Measurements from ENCODE around the gene FARP1.

FARP1 gene

DNA sequence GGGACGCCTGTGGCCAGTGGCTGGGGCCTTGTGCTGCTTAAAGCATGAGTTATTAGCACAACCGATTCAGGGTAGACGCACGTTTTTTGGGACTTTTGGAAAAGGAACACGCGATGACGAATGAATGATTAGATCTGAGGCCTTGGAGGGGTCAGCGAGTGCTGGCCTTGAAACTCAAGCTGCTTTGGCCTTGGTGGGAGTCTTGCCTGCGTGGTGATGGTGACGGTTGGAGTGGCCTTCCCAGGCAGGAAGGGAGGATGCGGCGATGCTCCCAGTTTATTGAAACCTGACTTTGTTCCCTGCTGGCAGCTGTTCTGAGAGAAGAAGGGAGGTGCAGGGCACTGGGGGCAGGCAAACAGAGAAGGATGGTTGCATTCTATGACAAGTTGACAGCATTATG lies 97.2 kb downstream of the FARP1 start:
- Histone ChIP-seq H3K36me3 (ENCODE audit: control insufficient read depth, insufficient read depth, low read length) (no peaks in the 10 kb centered on the region), H3K4me1 (ENCODE audit: control insufficient read depth, insufficient read depth, low read length) (peaks cover 4% of the 10 kb centered on the region), H3K9me3 (ENCODE audit: control insufficient read depth, insufficient read depth, low read length) (no peaks in the 10 kb centered on the region), H3K4me3 (ENCODE audit: low read length) (no peak overlapping the region), H3K27ac (ENCODE audit: low read length) (no peak overlapping the region), H3K27me3 (ENCODE audit: control insufficient read depth, insufficient read depth, low read length) (no peaks in the 10 kb centered on the region)
- no CpG with 5 or more reads among the region's 12 CpGs for WGBS (ENCODE audit: insufficient coverage, insufficient read length)
- no peak for DNase-seq (ENCODE audit: low read depth, low spot score)

DNA sequence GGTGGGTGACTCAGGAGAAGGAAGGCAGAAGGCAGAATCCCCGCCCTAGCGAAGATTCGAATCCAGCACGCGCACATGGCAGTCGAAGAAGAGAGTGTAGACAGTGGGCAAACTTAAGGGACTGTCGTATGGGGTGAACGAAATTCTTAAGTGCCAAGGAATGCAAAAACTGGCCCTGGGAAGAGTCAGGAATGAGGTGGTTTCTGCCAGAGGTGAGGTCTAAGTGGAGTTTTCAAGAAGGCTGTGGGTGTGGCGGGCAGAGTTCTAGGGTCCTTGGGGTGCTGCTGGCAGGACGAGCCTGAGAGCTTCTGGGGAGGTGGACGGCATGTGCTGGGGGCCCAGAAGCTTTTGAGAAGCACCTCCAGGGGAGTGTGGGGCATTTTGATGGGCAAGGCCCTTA lies 98.1 kb downstream of the FARP1 start:
- no peaks in the 10 kb centered on the region for H3K27me3 ChIP-seq (ENCODE audit: control insufficient read depth, insufficient read depth, low read length)
- no peaks in the 10 kb centered on the region for H3K36me3 ChIP-seq (ENCODE audit: control insufficient read depth, insufficient read depth, low read length)
- H3K9me3 ChIP-seq (ENCODE audit: control insufficient read depth, insufficient read depth, low read length), result no peaks in the 10 kb centered on the region
- WGBS (ENCODE audit: insufficient coverage, insufficient read length), result no CpG with 5 or more reads among the region's 11 CpGs
- H3K27ac ChIP-seq (ENCODE audit: low read length), result no peak overlapping the region
- no peak overlapping the region for H3K4me3 ChIP-seq (ENCODE audit: low read length)
- H3K4me1 ChIP-seq (ENCODE audit: control insufficient read depth, insufficient read depth, low read length), result peaks cover 4% of the 10 kb centered on the region
- no peak for DNase-seq (ENCODE audit: low read depth, low spot score)

DNA sequence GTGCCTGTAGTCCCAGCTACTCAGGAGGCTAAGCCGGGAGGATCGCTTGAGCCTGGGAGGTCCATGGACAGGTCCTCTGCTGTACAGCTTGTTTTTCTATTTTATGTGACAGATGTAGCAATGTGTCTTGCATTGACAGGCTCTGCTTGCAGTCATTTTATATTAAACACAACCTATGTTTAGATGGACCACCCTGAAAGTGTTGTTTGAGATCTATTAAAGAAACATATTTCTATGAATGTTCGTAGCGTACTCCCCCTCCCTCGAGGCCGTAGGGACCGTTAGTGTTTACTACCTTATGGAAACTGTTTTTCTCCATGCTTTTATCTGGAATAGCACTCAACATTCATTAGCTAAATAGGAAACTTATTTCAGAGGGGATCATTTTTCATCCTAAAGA lies 99.1 kb downstream of the FARP1 start:
- Histone ChIP-seq H3K4me1 (ENCODE audit: control insufficient read depth, insufficient read depth, low read length) (peaks cover 4% of the 10 kb centered on the region), H3K4me3 (ENCODE audit: low read length) (no peak overlapping the region), H3K9me3 (ENCODE audit: control insufficient read depth, insufficient read depth, low read length) (no peaks in the 10 kb centered on the region), H3K27ac (ENCODE audit: low read length) (no peak overlapping the region), H3K27me3 (ENCODE audit: control insufficient read depth, insufficient read depth, low read length) (no peaks in the 10 kb centered on the region), H3K36me3 (ENCODE audit: control insufficient read depth, insufficient read depth, low read length) (no peaks in the 10 kb centered on the region)
- DNase-seq (ENCODE audit: low read depth, low spot score), result no peak
- no CpG with 5 or more reads among the region's 7 CpGs for WGBS (ENCODE audit: insufficient coverage, insufficient read length)

DNA sequence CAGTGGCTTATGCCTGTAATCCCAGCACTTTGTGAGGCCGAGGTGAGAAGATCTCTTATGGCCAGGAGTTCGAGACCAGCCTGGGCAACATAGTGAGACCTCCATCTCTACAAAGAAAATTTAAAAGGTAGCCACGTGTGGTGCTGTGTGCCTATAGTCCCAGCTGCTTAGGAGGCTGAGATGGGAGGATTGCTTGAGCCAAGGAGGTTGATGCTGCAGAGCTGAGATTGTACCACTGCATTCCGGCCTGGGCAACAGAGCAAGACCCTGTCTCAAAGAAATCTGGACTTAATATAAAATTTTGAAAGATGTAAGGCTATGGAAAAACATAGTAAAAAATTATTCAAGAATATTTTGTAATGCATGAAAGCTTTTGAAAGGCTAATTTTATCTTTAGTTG lies 99.5 kb downstream of the FARP1 start:
- H3K27me3 ChIP-seq (ENCODE audit: control insufficient read depth, insufficient read depth, low read length), result no peaks in the 10 kb centered on the region

DNA sequence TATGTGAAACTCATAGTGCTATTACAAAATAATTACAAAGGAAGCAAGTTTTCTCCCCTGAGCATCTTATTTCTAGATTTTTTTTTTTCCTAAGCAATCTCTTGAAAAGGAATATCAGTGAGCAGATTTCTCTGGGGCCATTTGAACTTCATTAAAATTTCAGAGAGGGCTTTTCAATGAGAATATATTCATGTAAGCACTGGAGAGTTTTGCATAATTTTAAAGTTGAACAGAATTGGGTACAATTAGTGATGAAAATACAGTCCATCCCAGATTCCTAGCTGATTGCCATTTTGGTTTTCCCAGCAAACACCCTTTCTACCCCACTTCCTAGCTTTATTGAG lies 101.0 kb downstream of the FARP1 start:
- no peak for DNase-seq (ENCODE audit: low read depth, low spot score)

More for the DNA sequence above, 99.5 kb downstream of the FARP1 start:
- Histone ChIP-seq H3K36me3 (ENCODE audit: control insufficient read depth, insufficient read depth, low read length) (no peaks in the 10 kb centered on the region), H3K4me1 (ENCODE audit: control insufficient read depth, insufficient read depth, low read length) (peaks cover 4% of the 10 kb centered on the region), H3K4me3 (ENCODE audit: low read length) (no peak overlapping the region), H3K27ac (ENCODE audit: low read length) (no peak overlapping the region), H3K9me3 (ENCODE audit: control insufficient read depth, insufficient read depth, low read length) (no peaks in the 10 kb centered on the region)
- DNase-seq (ENCODE audit: low read depth, low spot score), result no peak
- no CpG with 5 or more reads among the region's 4 CpGs for whole genome bisulfite sequencing (ENCODE audit: insufficient coverage, insufficient read length)

DNA sequence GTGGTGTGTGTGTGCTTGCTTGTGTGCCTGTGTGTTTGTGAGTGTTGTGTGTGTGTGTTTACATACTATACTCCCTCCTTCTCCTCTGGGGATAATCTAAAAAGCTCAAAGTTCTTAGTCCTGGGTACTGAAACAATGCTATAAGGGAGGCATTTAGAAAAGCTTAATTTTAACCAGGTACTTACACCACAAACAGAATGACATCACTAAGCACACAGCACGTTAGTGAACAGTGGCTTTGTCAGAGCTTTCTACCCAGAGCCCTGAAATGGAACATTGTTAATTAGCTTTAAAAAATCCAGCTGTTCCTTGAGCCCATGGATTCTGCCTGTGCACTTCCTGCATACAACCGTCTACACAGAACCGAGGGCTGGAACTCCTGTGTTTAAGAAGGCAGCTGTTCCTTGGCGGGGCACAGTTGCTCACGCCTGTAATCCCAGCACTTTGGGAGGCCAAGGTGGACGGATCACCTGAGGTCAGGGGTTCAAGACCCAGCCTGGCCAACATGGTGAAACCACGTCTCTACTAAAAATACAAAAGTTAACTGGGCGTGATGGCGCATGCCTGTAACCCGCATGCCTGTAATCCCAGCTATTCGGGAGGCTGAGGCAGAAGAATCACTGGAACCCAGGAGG lies 103.8 kb downstream of the FARP1 start:
- Histone ChIP-seq H3K9me3 (ENCODE audit: control insufficient read depth, insufficient read depth, low read length) (no peaks in the 10 kb centered on the region), H3K36me3 (ENCODE audit: control insufficient read depth, insufficient read depth, low read length) (no peaks in the 10 kb centered on the region), H3K27ac (ENCODE audit: low read length) (no peak overlapping the region), H3K4me3 (ENCODE audit: low read length) (no peak overlapping the region), H3K27me3 (ENCODE audit: control insufficient read depth, insufficient read depth, low read length) (no peaks in the 10 kb centered on the region), H3K4me1 (ENCODE audit: control insufficient read depth, insufficient read depth, low read length) (no peaks in the 10 kb centered on the region)
- WGBS (ENCODE audit: insufficient coverage, insufficient read length), result no CpG with 5 or more reads among the region's 11 CpGs
- no peak for DNase-seq (ENCODE audit: low read depth, low spot score)

More for the DNA sequence above, 101.0 kb downstream of the FARP1 start:
- H3K36me3 ChIP-seq (ENCODE audit: control insufficient read depth, insufficient read depth, low read length), result no peaks in the 10 kb centered on the region
- no peak overlapping the region for H3K27ac ChIP-seq (ENCODE audit: low read length)
- no peaks in the 10 kb centered on the region for H3K9me3 ChIP-seq (ENCODE audit: control insufficient read depth, insufficient read depth, low read length)
- H3K27me3 ChIP-seq (ENCODE audit: control insufficient read depth, insufficient read depth, low read length), result no peaks in the 10 kb centered on the region
- no peak overlapping the region for H3K4me3 ChIP-seq (ENCODE audit: low read length)
- H3K4me1 ChIP-seq (ENCODE audit: control insufficient read depth, insufficient read depth, low read length), result peaks cover 4% of the 10 kb centered on the region

DNA sequence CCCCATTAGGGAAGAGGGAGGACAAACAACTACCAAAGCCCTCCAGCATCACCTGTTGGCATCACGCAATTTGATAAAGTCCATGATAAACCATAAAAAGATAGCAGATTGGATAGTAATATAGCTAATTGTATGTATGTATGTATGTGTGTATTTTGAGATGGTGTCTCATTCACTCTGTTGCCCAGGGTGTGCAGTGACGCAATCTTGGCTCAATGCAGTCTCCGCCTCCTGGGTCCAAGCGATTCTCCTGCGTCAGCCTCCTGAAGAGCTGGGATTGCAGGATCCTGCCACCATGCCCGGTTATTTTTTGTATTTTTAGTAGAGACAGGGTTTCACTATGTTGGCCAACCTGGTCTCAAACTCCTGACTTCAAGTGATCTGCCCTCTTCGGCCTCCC lies 108.8 kb downstream of the FARP1 start:
- Histone ChIP-seq H3K27ac (ENCODE audit: low read length) (no peak overlapping the region), H3K4me1 (ENCODE audit: control insufficient read depth, insufficient read depth, low read length) (peaks cover 2% of the 10 kb centered on the region; the same call in 1 of the 2 replicates), H3K36me3 (ENCODE audit: control insufficient read depth, insufficient read depth, low read length) (no peaks in the 10 kb centered on the region), H3K9me3 (ENCODE audit: control insufficient read depth, insufficient read depth, low read length) (no peaks in the 10 kb centered on the region), H3K27me3 (ENCODE audit: control insufficient read depth, insufficient read depth, low read length) (no peaks in the 10 kb centered on the region), H3K4me3 (ENCODE audit: low read length) (no peak overlapping the region)
- no peak for DNase-seq (ENCODE audit: low read depth, low spot score)
- WGBS (ENCODE audit: insufficient coverage, insufficient read length), result no CpG with 5 or more reads among the region's 7 CpGs

DNA sequence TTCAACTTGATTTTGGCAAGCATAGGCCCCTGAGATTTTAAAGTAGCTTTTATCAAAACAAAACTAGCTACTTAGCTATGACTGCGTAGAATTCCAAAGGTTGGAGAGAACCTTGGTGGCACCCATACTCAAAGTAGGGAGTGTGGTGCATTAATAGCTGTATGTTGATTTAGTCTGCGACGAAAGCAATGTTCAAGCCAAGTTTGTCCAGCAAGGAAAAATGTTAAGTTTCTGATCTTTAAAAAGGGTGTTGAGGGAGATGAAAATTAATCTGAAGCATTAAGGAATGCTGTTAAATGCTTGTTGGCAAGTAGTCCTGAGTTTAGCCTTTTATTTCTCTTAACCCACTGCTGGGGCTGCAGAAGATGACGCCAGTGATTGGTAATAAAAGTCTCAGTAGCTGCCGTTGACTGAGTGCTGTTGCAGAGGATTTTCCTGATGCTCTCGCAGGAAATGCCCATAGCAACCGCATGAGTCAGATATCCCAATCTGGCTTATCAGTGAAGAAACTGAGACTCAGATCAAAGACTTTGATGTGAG lies 110.1 kb downstream of the FARP1 start:
- no peak overlapping the region for H3K4me3 ChIP-seq (ENCODE audit: low read length)
- H3K9me3 ChIP-seq (ENCODE audit: control insufficient read depth, insufficient read depth, low read length), result no peaks in the 10 kb centered on the region
- DNase-seq (ENCODE audit: low read depth, low spot score), result no peak
- no peak overlapping the region for H3K27ac ChIP-seq (ENCODE audit: low read length)
- H3K36me3 ChIP-seq (ENCODE audit: control insufficient read depth, insufficient read depth, low read length), result no peaks in the 10 kb centered on the region
- H3K27me3 ChIP-seq (ENCODE audit: control insufficient read depth, insufficient read depth, low read length), result no peaks in the 10 kb centered on the region
- no CpG with 5 or more reads among the region's 7 CpGs for WGBS (ENCODE audit: insufficient coverage, insufficient read length)
- peaks cover 2% of the 10 kb centered on the region; the same call in 1 of the 2 replicates for H3K4me1 ChIP-seq (ENCODE audit: control insufficient read depth, insufficient read depth, low read length)

DNA sequence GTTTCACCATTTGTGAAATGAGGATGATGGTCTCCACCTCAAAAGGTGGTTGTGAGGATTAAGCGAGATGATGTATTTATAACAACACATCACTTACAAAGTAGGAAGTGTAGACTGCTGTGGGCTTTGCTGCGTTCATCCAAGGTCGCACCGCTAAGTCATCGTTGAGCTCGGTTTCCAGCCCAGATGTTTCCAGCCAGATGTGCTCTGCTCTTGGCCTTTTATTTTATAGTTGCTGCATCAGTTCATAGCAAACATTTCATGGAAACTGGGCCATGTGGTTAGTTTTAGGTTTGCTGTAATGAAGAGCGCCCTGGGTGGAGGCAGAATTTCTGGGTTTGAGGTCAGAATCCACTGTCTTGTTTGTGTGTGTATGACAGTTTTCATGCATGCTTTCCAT lies 110.6 kb downstream of the FARP1 start:
- Histone ChIP-seq H3K4me1 (ENCODE audit: control insufficient read depth, insufficient read depth, low read length) (peaks cover 2% of the 10 kb centered on the region; the same call in 1 of the 2 replicates), H3K36me3 (ENCODE audit: control insufficient read depth, insufficient read depth, low read length) (no peaks in the 10 kb centered on the region), H3K4me3 (ENCODE audit: low read length) (no peak overlapping the region), H3K27me3 (ENCODE audit: control insufficient read depth, insufficient read depth, low read length) (no peaks in the 10 kb centered on the region), H3K27ac (ENCODE audit: low read length) (no peak overlapping the region), H3K9me3 (ENCODE audit: control insufficient read depth, insufficient read depth, low read length) (no peaks in the 10 kb centered on the region)
- WGBS (ENCODE audit: insufficient coverage, insufficient read length), result no CpG with 5 or more reads among the region's 7 CpGs
- DNase-seq (ENCODE audit: low read depth, low spot score), result no peak

DNA sequence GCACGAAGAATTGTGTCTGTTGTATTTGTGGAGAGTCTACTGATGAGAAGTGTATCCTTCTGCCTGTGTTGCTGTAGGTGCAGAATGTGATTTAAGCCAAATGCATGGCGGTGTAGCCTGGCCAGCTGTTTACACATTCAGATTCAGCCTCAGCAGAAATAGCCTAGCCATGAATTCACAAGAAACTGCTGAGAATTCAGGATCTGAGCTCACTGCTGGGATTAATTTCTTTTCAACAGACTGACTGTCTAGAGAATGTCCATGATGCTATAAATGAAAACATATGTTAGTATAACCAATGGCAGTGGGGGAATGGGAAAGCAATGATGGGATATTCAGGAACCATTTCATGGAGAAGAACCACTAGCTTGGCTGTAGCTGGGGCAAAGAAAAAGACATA lies 111.6 kb downstream of the FARP1 start:
- no peaks in the 10 kb centered on the region for H3K36me3 ChIP-seq (ENCODE audit: control insufficient read depth, insufficient read depth, low read length)
- no peak for DNase-seq (ENCODE audit: low read depth, low spot score)
- H3K27me3 ChIP-seq (ENCODE audit: control insufficient read depth, insufficient read depth, low read length), result no peaks in the 10 kb centered on the region
- H3K4me3 ChIP-seq (ENCODE audit: low read length), result no peak overlapping the region
- H3K27ac ChIP-seq (ENCODE audit: low read length), result no peak overlapping the region
- H3K4me1 ChIP-seq (ENCODE audit: control insufficient read depth, insufficient read depth, low read length), result peaks cover 2% of the 10 kb centered on the region; the same call in 1 of the 2 replicates
- no peaks in the 10 kb centered on the region for H3K9me3 ChIP-seq (ENCODE audit: control insufficient read depth, insufficient read depth, low read length)
- WGBS (ENCODE audit: insufficient coverage, insufficient read length), result no CpG with 5 or more reads among the region's 2 CpGs

DNA sequence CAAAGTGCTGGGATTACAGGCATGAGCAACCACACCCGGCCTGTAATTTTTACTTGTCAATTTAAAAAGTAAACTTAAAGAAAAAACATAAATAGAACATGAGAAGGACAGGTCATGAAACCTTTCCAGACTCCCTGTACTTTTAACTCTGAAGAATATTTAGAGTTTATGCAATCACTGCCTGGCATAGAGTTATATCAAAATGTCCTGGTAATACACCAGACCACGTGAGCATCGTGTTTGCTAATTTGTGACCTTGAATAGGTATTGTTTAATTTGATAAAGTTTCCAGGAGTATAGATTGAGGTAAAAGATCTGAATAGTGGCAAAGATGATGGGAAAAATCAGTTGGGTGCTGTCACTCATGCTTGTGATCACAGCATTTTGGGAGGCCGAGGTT lies 115.3 kb downstream of the FARP1 start:
- Histone ChIP-seq H3K4me3 (ENCODE audit: low read length) (no peak overlapping the region), H3K36me3 (ENCODE audit: control insufficient read depth, insufficient read depth, low read length) (no peaks in the 10 kb centered on the region), H3K9me3 (ENCODE audit: control insufficient read depth, insufficient read depth, low read length) (no peaks in the 10 kb centered on the region), H3K27ac (ENCODE audit: low read length) (no peak overlapping the region), H3K4me1 (ENCODE audit: control insufficient read depth, insufficient read depth, low read length) (peaks cover 2% of the 10 kb centered on the region), H3K27me3 (ENCODE audit: control insufficient read depth, insufficient read depth, low read length) (no peaks in the 10 kb centered on the region)
- no CpG with 5 or more reads among the region's 4 CpGs for WGBS (ENCODE audit: insufficient coverage, insufficient read length)
- no peak for DNase-seq (ENCODE audit: low read depth, low spot score)
